A549 (cell line): Measurements from ENCODE around the gene MAP3K2.

Source experiments
- CHD2 ChIP-seq: fragments of 150-350 bp; IDR thresholded peaks from 2 replicates; pipeline ENCODE4 v1.6.1; 2014; ENCODE audit warnings: low read length; ENCODE audit not compliant: partially characterized antibody
- ELK1 ChIP-seq: fragments of 150-350 bp; IDR thresholded peaks from 2 replicates; pipeline ENCODE4 v1.6.1; 2014; ENCODE audit warnings: low read depth, mild to moderate bottlenecking, low read length
- KDM5A ChIP-seq: fragments of 200-600 bp; sonication (generic); IDR thresholded peaks from 2 replicates; pipeline ENCODE4 v1.6.1; 2016; ENCODE audit warnings: antibody characterized with exemption, mild to moderate bottlenecking
- MAX ChIP-seq: IDR thresholded peaks from 2 replicates; pipeline ENCODE4 v1.6.1; 2012
- POLR2A ChIP-seq: IDR thresholded peaks from 2 replicates; pipeline ENCODE4 v1.6.1; 2012; ENCODE audit warnings: mild to moderate bottlenecking, low read length
- RNF2 ChIP-seq: fragments of 200-600 bp; sonication (generic); IDR thresholded peaks from 2 replicates; pipeline ENCODE4 v1.6.1; 2016; ENCODE audit warnings: low read depth, mild to moderate bottlenecking, antibody characterized with exemption, moderate library complexity, borderline replicate concordance
- ZC3H11A ChIP-seq: fragments of 450-650 bp; IDR thresholded peaks from 2 replicates; pipeline ENCODE4 v1.6.1; 2014; ENCODE audit warnings: antibody characterized with exemption, mild to moderate bottlenecking
- TF ChIP-seq, protein P1 (sequence below): fragments of >200 bp; sonication (Bioruptor Twin); formaldehyde crosslinking; IDR thresholded peaks from 3 replicates; pipeline ENCODE4 v1.5.1; 2016

DNA sequence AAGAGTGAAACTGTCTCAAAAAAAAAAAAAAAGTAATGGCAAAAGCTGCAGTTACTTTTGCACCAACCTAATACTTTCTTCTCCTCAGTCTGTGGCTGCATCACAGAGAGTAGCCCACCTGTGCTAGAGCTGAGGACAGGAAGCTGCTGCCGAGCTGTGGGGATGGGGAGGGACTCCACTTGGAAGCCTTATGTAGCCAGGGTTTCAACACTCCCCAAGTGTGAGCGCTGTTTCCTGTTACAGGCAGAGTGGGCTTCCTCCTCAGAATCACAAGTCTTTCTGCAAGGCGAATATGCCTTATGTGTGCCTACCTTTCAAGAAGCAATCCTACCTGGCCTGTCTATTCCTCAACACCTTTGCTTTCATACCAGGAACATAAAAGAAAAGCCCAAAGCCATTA lies 131.4 kb downstream of the MAP3K2 start:
- TF ChIP-seq RNF2 (no peak), KDM5A (no peak), MAX (no peak), ZC3H11A (no peak), CHD2 (no peak), ELK1 (no peak), POLR2A (no peak)
- TF ChIP-seq, protein P1, sequence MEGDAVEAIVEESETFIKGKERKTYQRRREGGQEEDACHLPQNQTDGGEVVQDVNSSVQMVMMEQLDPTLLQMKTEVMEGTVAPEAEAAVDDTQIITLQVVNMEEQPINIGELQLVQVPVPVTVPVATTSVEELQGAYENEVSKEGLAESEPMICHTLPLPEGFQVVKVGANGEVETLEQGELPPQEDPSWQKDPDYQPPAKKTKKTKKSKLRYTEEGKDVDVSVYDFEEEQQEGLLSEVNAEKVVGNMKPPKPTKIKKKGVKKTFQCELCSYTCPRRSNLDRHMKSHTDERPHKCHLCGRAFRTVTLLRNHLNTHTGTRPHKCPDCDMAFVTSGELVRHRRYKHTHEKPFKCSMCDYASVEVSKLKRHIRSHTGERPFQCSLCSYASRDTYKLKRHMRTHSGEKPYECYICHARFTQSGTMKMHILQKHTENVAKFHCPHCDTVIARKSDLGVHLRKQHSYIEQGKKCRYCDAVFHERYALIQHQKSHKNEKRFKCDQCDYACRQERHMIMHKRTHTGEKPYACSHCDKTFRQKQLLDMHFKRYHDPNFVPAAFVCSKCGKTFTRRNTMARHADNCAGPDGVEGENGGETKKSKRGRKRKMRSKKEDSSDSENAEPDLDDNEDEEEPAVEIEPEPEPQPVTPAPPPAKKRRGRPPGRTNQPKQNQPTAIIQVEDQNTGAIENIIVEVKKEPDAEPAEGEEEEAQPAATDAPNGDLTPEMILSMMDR: no peak
